Mucosa of descending colon (tissue), 3 donors: ENCODE results near the gene CYB561D2. TPM values are rescaled to one million over a fixed set of nuclear protein-coding genes. Genes with fewer than 3 reads are reported as not detected.
A peak's percentile ranks its signal among the peaks of the same experiment; 100 is the strongest.

Experiments
- ATAC-seq: fragments of 200-7000 bp; cut with Tn5 transposase; one replicate; pipeline ENCODE4 v1.9.1; 2020; ENCODE audit warnings: mild to moderate bottlenecking, moderate library complexity
- DNase-seq, 3 donors: peaks; one replicate each; pipeline ENCODE4 v3.0.0-alpha.2; 2020
- H3K36me3 ChIP-seq: fragments of 200-600 bp; one replicate; pipeline ENCODE4 v1.8.0; 2021; ENCODE audit warnings: low read depth, mild to moderate bottlenecking
- H3K4me1 ChIP-seq: fragments of 200-600 bp; one replicate; pipeline ENCODE4 v1.8.0; 2021; ENCODE audit warnings: low read depth, mild to moderate bottlenecking
- H3K4me3 ChIP-seq: fragments of 200-600 bp; one replicate; pipeline ENCODE4 v1.8.0; 2021; ENCODE audit warnings: mild to moderate bottlenecking
- H3K9me3 ChIP-seq: fragments of 200-600 bp; one replicate; pipeline ENCODE4 v1.8.0; 2021; ENCODE audit warnings: mild to moderate bottlenecking
- CTCF ChIP-seq: fragments of 200-600 bp; IDR thresholded peaks from one replicate; pipeline ENCODE4 v1.8.0; 2022; ENCODE audit warnings: antibody characterized with exemption, mild to moderate bottlenecking
- intact Hi-C, 2 donors: fragments of 100-400 bp; cut with DNase I in 1 of 2; cut with micrococcal nuclease in 1 of 2; formaldehyde crosslinking; loops; one replicate each; pipeline versions ENCODE4 v1.11.0 to v1.11.1; 2022; cut with DNase I, micrococcal nuclease
- total RNA-seq, 3 donors: library from RNA; stranded (reverse); fragmentation: NEBNext Ultra II Directional in 2 of 3; extraction: Animal tissue kit (Norgen Biotek cat#: 25700) in 2 of 3; gene quantifications; one replicate each; pipeline versions ENCODE4 v1.2.1 to v1.2.4, GENCODE V29; 2021 to 2023
- donor health status: DM: no; HTN: no; CAD: no; lungs with moderate emphysema.
- donor health status: DM: no; HTN: no; CAD: no.
- donor health status: DM: no; HTN: yes; CAD: no.

CYB561D2 gene
- total RNA-seq, 3 donors from 2014 or later = 20.5 to 37.6 (median 36.7) TPM

- H3K4me3 ChIP-seq = no peak overlapping the region
- DNase-seq = peak in 1 of 3 donors; percentile 54
- no peak for TF ChIP-seq CTCF
- H3K36me3 ChIP-seq = no peaks in the 10 kb centered on the region
- H3K9me3 ChIP-seq = no peaks in the 10 kb centered on the region
- peaks cover 49% of the 10 kb centered on the region for H3K4me1 ChIP-seq
- ATAC-seq = no peak
- intact Hi-C loops = no loop called here
Observed at GRCh38 chr3:50322115-50322385, 28.6 kb upstream of the CYB561D2 start.

DNA sequence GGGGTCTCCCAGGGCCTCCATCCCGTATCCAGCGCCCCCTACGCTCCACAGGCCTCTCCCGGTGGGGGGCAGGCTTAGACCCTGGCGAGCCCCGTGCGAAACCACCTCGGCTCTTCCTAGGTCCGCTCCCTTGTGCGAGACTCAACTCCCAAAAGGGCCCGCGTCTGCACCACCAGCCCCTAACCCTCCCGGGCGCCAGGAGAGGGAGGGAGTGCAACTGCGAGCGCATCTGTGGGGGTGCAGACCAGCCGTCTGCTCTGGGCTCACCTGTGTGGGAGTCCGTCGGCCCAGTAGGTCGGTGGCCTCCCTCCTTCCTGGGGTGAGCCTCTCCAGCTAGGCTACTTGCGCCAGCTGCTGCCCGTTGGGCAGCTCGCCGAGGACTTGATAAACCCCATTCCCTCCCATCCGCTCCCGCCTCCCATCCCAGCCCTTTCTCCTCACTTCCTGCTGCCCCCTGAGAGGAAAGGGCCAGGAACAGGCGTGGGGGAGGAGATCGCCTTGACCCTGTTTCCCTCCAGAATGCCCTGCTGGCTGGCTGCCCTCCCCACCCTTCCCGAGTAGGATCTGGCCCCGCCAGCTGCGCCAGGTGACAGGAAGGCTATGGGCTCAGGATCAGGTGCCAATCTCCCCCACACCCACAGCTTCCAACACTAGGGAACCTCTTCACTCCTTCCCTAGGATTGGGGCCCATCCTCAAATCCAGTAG, 28.1 kb upstream of the CYB561D2 start, which contains the start of gene HYAL2:
Gene HYAL2, minus strand, starts transcription at position 360 of the 706 bp plus-strand sequence. CDS start 2,256 bp downstream, outside the sequence.
- H3K4me3 ChIP-seq = peak within 1 kb of the TSS; percentile 74
- intact Hi-C loops = no loop called here
- ATAC-seq (no peak), DNase-seq (peak; percentile 43 to 78 (median 61))
- no peaks in the 10 kb centered on the region for H3K36me3 ChIP-seq
- no peaks in the 10 kb centered on the region for H3K9me3 ChIP-seq
- H3K4me1 ChIP-seq = peaks cover 49% of the 10 kb centered on the region
- no peak for TF ChIP-seq CTCF

GRCh38 chr3:50323092-50323600, 27.5 kb upstream of the CYB561D2 start:
- TF ChIP-seq CTCF = no peak
- Histone ChIP-seq H3K4me1 (peaks cover 45% of the 10 kb centered on the region), H3K4me3 (no peak overlapping the region), H3K9me3 (no peaks in the 10 kb centered on the region), H3K36me3 (no peaks in the 10 kb centered on the region)
- no peak for DNase-seq
- intact Hi-C loops = no loop called here
- no peak for ATAC-seq

DNA sequence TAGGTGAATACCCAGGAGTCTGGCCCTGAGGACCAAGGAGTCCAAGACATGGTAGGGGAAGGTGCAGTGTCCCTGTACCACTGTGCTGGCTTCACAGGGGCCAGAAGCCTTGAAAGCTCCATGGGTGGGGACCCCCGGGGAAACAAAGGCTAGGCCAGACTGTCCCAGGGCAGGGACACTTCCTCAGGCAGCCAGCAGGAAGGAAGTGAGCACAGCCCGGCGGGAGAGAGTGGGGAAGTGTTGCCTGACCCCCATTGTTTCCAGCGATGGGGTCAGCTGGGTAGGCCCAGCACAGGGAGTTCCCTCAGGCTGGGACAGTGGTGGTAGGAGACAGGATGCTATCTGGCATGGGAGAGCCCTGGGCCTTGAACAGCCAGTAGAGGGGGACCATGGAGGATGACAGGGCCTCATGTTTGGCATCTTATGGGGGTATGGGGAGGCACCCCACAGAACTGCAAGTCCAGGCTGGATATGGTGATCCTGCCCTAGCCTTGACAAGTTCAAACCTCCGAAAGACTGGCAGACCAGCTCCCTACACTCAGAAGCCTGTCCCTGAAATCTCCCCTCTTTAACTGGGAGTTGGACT, 27.0 kb upstream of the CYB561D2 start:
- no peak overlapping the region for H3K4me3 ChIP-seq
- DNase-seq = peak in 1 of 3 donors; percentile 62
- intact Hi-C loops = no loop called here
- ATAC-seq = no peak
- no peaks in the 10 kb centered on the region for H3K36me3 ChIP-seq
- H3K4me1 ChIP-seq = peaks cover 39% of the 10 kb centered on the region
- no peak for TF ChIP-seq CTCF
- no peaks in the 10 kb centered on the region for H3K9me3 ChIP-seq

DNA sequence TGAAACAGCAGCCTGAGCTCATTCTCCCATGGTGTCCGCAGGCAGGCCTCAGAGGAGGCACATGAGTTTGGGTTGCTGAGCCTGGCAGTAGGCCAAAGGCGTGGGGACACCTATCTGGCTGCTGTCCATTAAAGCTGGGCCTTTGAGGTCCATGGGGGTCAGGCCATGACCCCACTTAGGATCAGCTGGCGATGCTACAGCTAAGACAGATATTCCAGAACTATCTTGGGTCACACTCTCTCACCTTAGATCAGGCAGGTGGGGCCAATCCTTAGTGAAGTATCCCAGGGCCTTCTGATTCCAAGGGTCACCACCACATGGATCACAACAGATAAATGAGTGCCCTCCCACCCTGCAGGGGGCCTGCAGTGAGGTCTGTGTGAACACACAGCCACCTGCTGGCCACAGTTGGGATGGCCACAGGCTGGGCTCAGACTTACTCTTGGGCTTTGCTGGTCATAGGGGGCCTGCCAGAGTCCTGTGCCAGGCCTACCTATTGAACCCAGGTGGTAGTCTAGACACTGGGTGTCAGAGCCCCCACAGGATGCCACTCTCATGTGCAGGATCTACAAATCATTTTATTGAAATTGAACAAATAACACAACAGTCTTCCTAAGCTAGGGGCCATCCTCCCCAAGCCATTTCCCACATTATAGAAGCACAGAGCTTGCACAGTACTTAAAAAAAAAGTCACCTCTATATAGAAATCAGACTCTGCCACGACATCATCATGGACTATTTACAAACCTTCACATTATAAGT, 26.1 kb upstream of the CYB561D2 start:
- peaks cover 32% of the 10 kb centered on the region for H3K4me1 ChIP-seq
- intact Hi-C loops = no loop called here
- peak; percentile 72 to 87 (median 78) for DNase-seq

More for the DNA sequence above, 26.1 kb upstream of the CYB561D2 start:
- peak; percentile 43 for TF ChIP-seq CTCF
- Histone ChIP-seq H3K9me3 (no peaks in the 10 kb centered on the region), H3K4me3 (no peak overlapping the region), H3K36me3 (no peaks in the 10 kb centered on the region)
- ATAC-seq = no peak
